ENCODE results near the gene HOXB13. TPM values are rescaled to one million over a fixed set of nuclear protein-coding genes. Genes with fewer than 3 reads are reported as not detected.

The HOXB13 gene
- polyA plus RNA-seq, 1 donor from 2014 or later: not detected

DNA sequence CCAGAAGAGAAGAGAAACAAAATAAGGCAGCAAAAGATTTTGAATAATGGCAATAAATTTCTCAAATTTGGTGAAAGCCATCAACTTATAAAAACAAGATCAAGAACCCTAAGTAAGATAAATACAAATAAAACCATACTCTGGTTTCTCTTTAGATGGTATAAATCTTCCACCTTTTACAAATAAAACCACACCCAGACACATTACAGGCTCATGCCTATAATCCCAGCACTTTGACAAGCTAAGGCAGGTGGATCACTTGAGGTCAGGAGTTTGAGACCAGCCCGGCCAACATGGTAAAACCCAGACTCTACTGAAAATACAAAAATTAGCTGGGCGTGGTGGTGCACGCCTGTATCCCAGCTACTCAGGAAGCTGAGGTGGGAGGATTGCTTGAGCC lies 44.7 kb upstream of the HOXB13 start:
- H3K4me2 ChIP-seq (ENCODE audit: low read length): no peak overlapping the region
- H3K79me2 ChIP-seq (replicated peaks; ENCODE audit: insufficient read depth, low read length): no peaks in the 10 kb centered on the region
- H2AFZ ChIP-seq (ENCODE audit: low read depth, low read length): no peak overlapping the region
- no peaks in the 10 kb centered on the region for H4K20me1 ChIP-seq (ENCODE audit: insufficient read depth)
- H3K27ac ChIP-seq (ENCODE audit: low read length): no peak overlapping the region
- no peak overlapping the region for H3K9ac ChIP-seq (ENCODE audit: low read length)
- no peaks in the 10 kb centered on the region for H3K9me2 ChIP-seq (ENCODE audit: insufficient read depth, low read length)
- no peak overlapping the region for H3K4me3 ChIP-seq (ENCODE audit: low read length)
- H3K36me3 ChIP-seq (ENCODE audit: insufficient read depth, low read length): no peaks in the 10 kb centered on the region
- TF ChIP-seq SMC3 (conservative IDR thresholded peaks at IDR 0.05; ENCODE audit: poor library complexity): no peak
- no peak for TF ChIP-seq EZH2 (IDR thresholded peaks at IDR 0.05; ENCODE audit: borderline replicate concordance, insufficient read depth, low read length, poor library complexity, severe bottlenecking)
- TF ChIP-seq EP300 (conservative IDR thresholded peaks at IDR 0.05; ENCODE audit: poor library complexity, severe bottlenecking): no peak
- TF ChIP-seq MXI1 (conservative IDR thresholded peaks at IDR 0.05; ENCODE audit: poor library complexity, severe bottlenecking): no peak
- no peak for TF ChIP-seq POLR2AphosphoS5 (IDR thresholded peaks at IDR 0.05)
- TF ChIP-seq, protein P1, sequence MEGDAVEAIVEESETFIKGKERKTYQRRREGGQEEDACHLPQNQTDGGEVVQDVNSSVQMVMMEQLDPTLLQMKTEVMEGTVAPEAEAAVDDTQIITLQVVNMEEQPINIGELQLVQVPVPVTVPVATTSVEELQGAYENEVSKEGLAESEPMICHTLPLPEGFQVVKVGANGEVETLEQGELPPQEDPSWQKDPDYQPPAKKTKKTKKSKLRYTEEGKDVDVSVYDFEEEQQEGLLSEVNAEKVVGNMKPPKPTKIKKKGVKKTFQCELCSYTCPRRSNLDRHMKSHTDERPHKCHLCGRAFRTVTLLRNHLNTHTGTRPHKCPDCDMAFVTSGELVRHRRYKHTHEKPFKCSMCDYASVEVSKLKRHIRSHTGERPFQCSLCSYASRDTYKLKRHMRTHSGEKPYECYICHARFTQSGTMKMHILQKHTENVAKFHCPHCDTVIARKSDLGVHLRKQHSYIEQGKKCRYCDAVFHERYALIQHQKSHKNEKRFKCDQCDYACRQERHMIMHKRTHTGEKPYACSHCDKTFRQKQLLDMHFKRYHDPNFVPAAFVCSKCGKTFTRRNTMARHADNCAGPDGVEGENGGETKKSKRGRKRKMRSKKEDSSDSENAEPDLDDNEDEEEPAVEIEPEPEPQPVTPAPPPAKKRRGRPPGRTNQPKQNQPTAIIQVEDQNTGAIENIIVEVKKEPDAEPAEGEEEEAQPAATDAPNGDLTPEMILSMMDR (IDR thresholded peaks at IDR 0.05; ENCODE audit: poor library complexity, severe bottlenecking): no peak
- TF ChIP-seq, protein P2, sequence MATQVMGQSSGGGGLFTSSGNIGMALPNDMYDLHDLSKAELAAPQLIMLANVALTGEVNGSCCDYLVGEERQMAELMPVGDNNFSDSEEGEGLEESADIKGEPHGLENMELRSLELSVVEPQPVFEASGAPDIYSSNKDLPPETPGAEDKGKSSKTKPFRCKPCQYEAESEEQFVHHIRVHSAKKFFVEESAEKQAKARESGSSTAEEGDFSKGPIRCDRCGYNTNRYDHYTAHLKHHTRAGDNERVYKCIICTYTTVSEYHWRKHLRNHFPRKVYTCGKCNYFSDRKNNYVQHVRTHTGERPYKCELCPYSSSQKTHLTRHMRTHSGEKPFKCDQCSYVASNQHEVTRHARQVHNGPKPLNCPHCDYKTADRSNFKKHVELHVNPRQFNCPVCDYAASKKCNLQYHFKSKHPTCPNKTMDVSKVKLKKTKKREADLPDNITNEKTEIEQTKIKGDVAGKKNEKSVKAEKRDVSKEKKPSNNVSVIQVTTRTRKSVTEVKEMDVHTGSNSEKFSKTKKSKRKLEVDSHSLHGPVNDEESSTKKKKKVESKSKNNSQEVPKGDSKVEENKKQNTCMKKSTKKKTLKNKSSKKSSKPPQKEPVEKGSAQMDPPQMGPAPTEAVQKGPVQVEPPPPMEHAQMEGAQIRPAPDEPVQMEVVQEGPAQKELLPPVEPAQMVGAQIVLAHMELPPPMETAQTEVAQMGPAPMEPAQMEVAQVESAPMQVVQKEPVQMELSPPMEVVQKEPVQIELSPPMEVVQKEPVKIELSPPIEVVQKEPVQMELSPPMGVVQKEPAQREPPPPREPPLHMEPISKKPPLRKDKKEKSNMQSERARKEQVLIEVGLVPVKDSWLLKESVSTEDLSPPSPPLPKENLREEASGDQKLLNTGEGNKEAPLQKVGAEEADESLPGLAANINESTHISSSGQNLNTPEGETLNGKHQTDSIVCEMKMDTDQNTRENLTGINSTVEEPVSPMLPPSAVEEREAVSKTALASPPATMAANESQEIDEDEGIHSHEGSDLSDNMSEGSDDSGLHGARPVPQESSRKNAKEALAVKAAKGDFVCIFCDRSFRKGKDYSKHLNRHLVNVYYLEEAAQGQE (IDR thresholded peaks at IDR 0.05; ENCODE audit: borderline replicate concordance): no peak
- TF ChIP-seq RAD21 (conservative IDR thresholded peaks at IDR 0.05): no peak
- no peak for TF ChIP-seq TAF1 (IDR thresholded peaks at IDR 0.05; ENCODE audit: low read depth)
- H3F3A ChIP-seq (ENCODE audit: insufficient read depth, low read length, poor library complexity, severe bottlenecking): no peaks in the 10 kb centered on the region
- H3K27me3 ChIP-seq (ENCODE audit: insufficient read depth, low read depth, low read length): no peaks in the 10 kb centered on the region
- no peaks in the 10 kb centered on the region for H3K9me3 ChIP-seq (ENCODE audit: low read length)

DNA sequence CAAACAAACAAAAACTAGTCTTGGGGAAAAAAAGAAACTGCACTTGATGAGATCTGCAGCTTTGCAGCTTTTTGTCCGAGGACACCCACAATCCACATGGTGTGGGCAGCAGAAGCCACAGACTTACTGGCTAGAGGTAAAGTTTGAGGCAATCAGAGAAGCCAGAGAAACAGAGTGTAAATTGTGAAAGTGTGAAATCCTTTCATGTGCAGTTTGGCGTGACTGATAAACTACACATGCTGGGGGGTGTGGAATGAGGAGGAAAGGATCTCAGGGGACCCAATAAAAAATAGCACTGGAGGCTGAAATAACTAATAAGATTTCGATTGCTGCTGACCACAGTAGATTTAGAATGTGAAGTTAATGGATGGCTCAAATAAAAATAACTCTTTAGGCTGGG lies 42.4 kb upstream of the HOXB13 start:
- H3K4me3 ChIP-seq (ENCODE audit: low read length): no peak overlapping the region
- H3K79me2 ChIP-seq (replicated peaks; ENCODE audit: insufficient read depth, low read length): no peaks in the 10 kb centered on the region
- H3F3A ChIP-seq (ENCODE audit: insufficient read depth, low read length, poor library complexity, severe bottlenecking): no peaks in the 10 kb centered on the region
- H2AFZ ChIP-seq (ENCODE audit: low read depth, low read length): no peak overlapping the region
- H3K36me3 ChIP-seq (ENCODE audit: insufficient read depth, low read length): no peaks in the 10 kb centered on the region
- peaks cover 1% of the 10 kb centered on the region for H3K27me3 ChIP-seq (ENCODE audit: insufficient read depth, low read depth, low read length)
- no peaks in the 10 kb centered on the region for H3K9me3 ChIP-seq (ENCODE audit: low read length)
- no peaks in the 10 kb centered on the region for H4K20me1 ChIP-seq (ENCODE audit: insufficient read depth)
- H3K9me2 ChIP-seq (ENCODE audit: insufficient read depth, low read length): no peaks in the 10 kb centered on the region
- H3K27ac ChIP-seq (ENCODE audit: low read length): no peak overlapping the region
- no peak for TF ChIP-seq TAF1 (IDR thresholded peaks at IDR 0.05; ENCODE audit: low read depth)
- no peak for TF ChIP-seq SMC3 (conservative IDR thresholded peaks at IDR 0.05; ENCODE audit: poor library complexity)
- TF ChIP-seq RAD21 (conservative IDR thresholded peaks at IDR 0.05): no peak
- no peak for TF ChIP-seq POLR2AphosphoS5 (IDR thresholded peaks at IDR 0.05)
- TF ChIP-seq, protein P1 (IDR thresholded peaks at IDR 0.05; ENCODE audit: poor library complexity, severe bottlenecking): no peak
- TF ChIP-seq EP300 (conservative IDR thresholded peaks at IDR 0.05; ENCODE audit: poor library complexity, severe bottlenecking): no peak
- TF ChIP-seq MXI1 (conservative IDR thresholded peaks at IDR 0.05; ENCODE audit: poor library complexity, severe bottlenecking): no peak
- no peak for TF ChIP-seq EZH2 (IDR thresholded peaks at IDR 0.05; ENCODE audit: borderline replicate concordance, insufficient read depth, low read length, poor library complexity, severe bottlenecking)
- TF ChIP-seq, protein P2 (IDR thresholded peaks at IDR 0.05; ENCODE audit: borderline replicate concordance): no peak
- no peak overlapping the region for H3K4me2 ChIP-seq (ENCODE audit: low read length)
- no peak overlapping the region for H3K9ac ChIP-seq (ENCODE audit: low read length)

All from neural cell (in vitro differentiated cells).